Right atrium auricular region (tissue), 2 donors: Measurements from ENCODE around the gene FRMPD4. TPM values are rescaled to one million over a fixed set of nuclear protein-coding genes. Genes with fewer than 3 reads are reported as not detected.

ENCODE experiments used
- DNase-seq: peaks from one replicate; pipeline ENCODE4 v3.0.0-alpha.2; 2019; ENCODE audit warnings: low spot score
- H3K27ac ChIP-seq, 2 donors: fragments of 200-600 bp; sonication (generic); 1 replicate in 1 of 2; 2 replicates in 1 of 2; pipeline ENCODE4 v1.5.1; 2016 to 2019
- H3K27me3 ChIP-seq, 2 donors: fragments of 200-600 bp; sonication (generic); one replicate each; pipeline versions ENCODE4 v1.5.1 to v1.6.0; 2017 to 2019
- H3K36me3 ChIP-seq: fragments of 200-600 bp; sonication (generic); one replicate; pipeline ENCODE4 v1.5.1; 2016
- H3K4me1 ChIP-seq, 2 donors: fragments of 200-600 bp; sonication (generic); one replicate each; pipeline versions ENCODE4 v1.5.1 to v1.6.0; 2017 to 2019
- H3K4me3 ChIP-seq, 2 donors: fragments of 200-600 bp; sonication (generic); 1 replicate in 1 of 2; 2 replicates in 1 of 2; pipeline ENCODE4 v1.5.1; 2017 to 2019; ENCODE audit warnings: mild to moderate bottlenecking in 1 of 2, moderate library complexity in 1 of 2
- H3K9me3 ChIP-seq, 2 donors: fragments of 200-600 bp; sonication (generic); one replicate each; pipeline ENCODE4 v1.5.1; 2019
- CTCF ChIP-seq, 2 donors: fragments of 200-600 bp; sonication (generic); IDR thresholded peaks; one replicate each; pipeline ENCODE4 v1.5.1; 2019; ENCODE audit warnings: antibody characterized with exemption in 2 of 2
- total RNA-seq, 2 donors: library from RNA; depleted of rRNA; stranded (reverse); fragments of >200 nt; gene quantifications; one replicate each; pipeline ENCODE4 v1.1.0, GENCODE V29; 2016

The FRMPD4 gene
- total RNA-seq, 2 donors from 2014 or later = 1.2 to 1.3 TPM

- TF ChIP-seq CTCF (IDR thresholded peaks at IDR 0.05) = no peak
- Histone ChIP-seq H3K9me3 (no peaks in the 10 kb centered on the region), H3K27me3 (no peaks in the 10 kb centered on the region), H3K4me1 (no peaks in the 10 kb centered on the region), H3K4me3 (no peak overlapping the region), H3K27ac (no peak overlapping the region), H3K36me3 (no peaks in the 10 kb centered on the region)
- no peak for DNase-seq
Measured at GRCh38 chrX:12405306-12405705, 267.0 kb downstream of the FRMPD4 start.

- DNase-seq = no peak
- no peak for TF ChIP-seq CTCF (IDR thresholded peaks at IDR 0.05)
- Histone ChIP-seq H3K4me1 (no peaks in the 10 kb centered on the region), H3K4me3 (no peak overlapping the region), H3K27me3 (no peaks in the 10 kb centered on the region), H3K27ac (no peak overlapping the region), H3K36me3 (no peaks in the 10 kb centered on the region), H3K9me3 (no peaks in the 10 kb centered on the region)
Measured at GRCh38 chrX:12410523-12410922, 272.2 kb downstream of the FRMPD4 start.

- Histone ChIP-seq H3K27me3 (no peaks in the 10 kb centered on the region), H3K4me3 (no peak overlapping the region), H3K4me1 (no peaks in the 10 kb centered on the region), H3K9me3 (no peaks in the 10 kb centered on the region), H3K27ac (no peak overlapping the region), H3K36me3 (no peaks in the 10 kb centered on the region)
- DNase-seq = no peak
- no peak for TF ChIP-seq CTCF (IDR thresholded peaks at IDR 0.05)
Measured at GRCh38 chrX:12411831-12412230, 273.6 kb downstream of the FRMPD4 start.

- Histone ChIP-seq H3K36me3 (no peaks in the 10 kb centered on the region), H3K27ac (no peak overlapping the region), H3K4me3 (no peak overlapping the region), H3K9me3 (no peaks in the 10 kb centered on the region), H3K27me3 (no peaks in the 10 kb centered on the region), H3K4me1 (no peaks in the 10 kb centered on the region)
- TF ChIP-seq CTCF (IDR thresholded peaks at IDR 0.05) = no peak
- no peak for DNase-seq
Measured at GRCh38 chrX:12412561-12412960, 274.3 kb downstream of the FRMPD4 start.

- Histone ChIP-seq H3K9me3 (no peaks in the 10 kb centered on the region), H3K27ac (no peak overlapping the region), H3K27me3 (no peaks in the 10 kb centered on the region), H3K4me3 (no peak overlapping the region), H3K36me3 (no peaks in the 10 kb centered on the region), H3K4me1 (no peaks in the 10 kb centered on the region)
- TF ChIP-seq CTCF (IDR thresholded peaks at IDR 0.05) = no peak
- no peak for DNase-seq
Measured at GRCh38 chrX:12419591-12419990, 281.3 kb downstream of the FRMPD4 start.

DNA sequence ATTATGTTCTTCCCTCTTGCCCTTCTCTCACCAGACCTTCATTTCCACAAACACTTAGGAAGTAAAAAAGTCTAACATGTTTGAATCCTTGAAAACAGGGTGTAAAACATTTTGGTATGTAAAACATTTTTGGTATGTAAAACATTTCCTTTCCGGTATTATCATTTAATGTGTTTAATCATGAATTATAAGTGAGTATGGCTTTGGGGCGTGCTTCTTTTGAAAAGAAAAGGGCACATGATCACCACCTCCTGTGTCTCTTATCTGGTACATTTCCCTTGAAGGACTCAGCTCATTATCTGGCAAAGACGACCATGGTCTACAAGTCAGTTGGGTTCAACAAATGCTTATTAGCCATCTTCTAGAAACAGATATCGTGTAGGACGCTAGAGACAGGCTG lies 283.6 kb downstream of the FRMPD4 start:
- DNase-seq = no peak
- no peak for TF ChIP-seq CTCF (IDR thresholded peaks at IDR 0.05)
- Histone ChIP-seq H3K27ac (no peak overlapping the region), H3K4me3 (no peak overlapping the region), H3K36me3 (no peaks in the 10 kb centered on the region), H3K9me3 (no peaks in the 10 kb centered on the region), H3K4me1 (no peaks in the 10 kb centered on the region), H3K27me3 (no peaks in the 10 kb centered on the region)
